Activated CD4-positive, alpha-beta T cell treated with anti-CD3 and anti-CD28 coated beads, Interleukin-2, Interleukin-6, amounts not matched to agents 100 ng/mL and 50 ng/mL, durations not matched to agents 16 hours and 8 hours (primary cell): ENCODE measurements around the gene STAG1.
"Not testable (repeated sequence)": the region's sequence is repeated elsewhere in the genome, so short reads cannot be mapped to it uniquely, and the experiment has no call there.

Experiments
- DNase-seq: peaks from one replicate; pipeline ENCODE4 v3.0.0-alpha.2; 2020

STAG1 gene

DNA sequence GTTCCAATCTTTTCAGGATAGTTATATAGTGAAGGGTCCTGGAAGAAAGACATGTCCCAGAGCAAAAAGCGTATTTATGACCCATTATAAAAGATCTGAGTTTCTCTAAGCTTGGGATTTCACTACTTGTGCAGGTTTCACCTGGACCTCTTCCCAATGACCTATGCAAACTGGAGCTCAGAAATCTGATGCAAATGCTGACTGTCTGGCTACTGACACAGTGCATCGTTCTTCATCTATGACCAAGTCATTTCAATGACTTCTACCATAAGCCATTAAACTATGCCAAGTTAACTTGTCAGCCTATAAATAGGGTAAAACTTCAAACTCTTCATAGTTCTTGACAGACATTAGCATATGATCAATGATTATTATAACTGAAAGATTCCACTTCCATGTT is 11.1 kb downstream of the STAG1 start:
- no peak for DNase-seq

DNA sequence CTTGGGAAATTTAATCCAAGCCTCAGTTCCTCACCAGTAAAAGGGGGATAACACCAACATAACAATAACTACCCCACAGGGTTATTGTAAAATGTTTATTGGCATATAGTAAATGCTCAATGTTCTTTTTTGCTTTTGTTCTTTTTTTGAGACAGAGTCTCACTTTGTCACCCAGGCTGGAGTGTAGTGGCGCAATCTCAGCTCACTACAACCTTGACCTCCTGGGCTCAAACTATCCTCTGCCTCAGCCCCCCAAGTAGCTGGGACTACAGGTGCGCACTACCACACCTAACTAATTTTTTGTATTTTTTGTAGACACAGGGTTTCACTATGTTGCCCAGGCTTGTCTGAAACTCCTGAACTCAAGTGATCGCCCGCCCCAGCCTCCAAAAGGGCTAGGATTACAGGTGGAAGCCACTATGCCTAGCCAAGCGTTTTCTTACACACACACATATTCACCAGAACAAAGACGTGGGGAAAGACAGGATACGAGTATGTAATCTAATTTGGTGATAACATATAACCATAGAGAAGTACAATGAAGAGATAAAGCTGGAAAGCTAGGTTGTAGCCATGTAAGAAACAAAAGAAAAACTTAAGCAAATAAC is 11.7 kb downstream of the STAG1 start:
- no peak for DNase-seq

DNA sequence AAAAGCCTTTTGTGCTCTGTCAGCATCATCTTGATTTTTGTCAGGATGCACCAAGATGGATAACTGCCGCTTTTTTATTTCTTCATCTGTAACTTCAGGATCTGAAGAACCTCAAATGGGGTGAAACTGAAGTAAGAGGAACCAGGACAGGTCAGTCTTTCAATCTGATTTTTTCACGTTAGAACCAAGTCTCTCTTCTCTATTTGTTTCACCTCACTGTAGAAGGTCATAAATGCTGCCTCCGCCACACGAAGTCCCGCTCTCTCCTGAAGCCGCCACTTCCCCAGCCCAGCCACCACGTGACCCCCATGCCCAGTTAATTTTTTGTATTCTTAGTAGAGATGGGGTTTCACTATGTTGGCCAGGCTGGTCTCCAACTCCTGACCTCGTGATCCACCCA is 15.2 kb downstream of the STAG1 start:
- not testable (repeated sequence) for DNase-seq

DNA sequence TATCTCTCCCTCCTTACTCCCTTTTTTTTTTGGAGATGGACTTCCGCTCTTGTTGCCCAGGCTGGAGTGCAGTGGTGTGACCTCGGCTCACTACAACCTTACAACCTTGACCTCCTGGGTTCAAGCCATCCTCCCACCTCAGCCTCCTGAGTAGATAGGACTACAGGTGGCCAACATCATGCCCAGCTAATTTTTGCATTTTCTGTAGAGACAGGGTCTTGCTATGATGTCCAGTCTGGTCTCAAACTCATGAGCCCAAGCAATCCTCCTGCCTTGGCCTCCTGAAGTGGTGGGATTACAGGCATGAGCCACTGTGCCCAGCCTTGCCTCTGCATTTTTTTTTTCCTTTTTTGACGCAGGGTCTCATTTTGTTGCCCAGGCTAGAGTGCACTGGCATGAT is 17.1 kb downstream of the STAG1 start:
- no peak for DNase-seq

DNA sequence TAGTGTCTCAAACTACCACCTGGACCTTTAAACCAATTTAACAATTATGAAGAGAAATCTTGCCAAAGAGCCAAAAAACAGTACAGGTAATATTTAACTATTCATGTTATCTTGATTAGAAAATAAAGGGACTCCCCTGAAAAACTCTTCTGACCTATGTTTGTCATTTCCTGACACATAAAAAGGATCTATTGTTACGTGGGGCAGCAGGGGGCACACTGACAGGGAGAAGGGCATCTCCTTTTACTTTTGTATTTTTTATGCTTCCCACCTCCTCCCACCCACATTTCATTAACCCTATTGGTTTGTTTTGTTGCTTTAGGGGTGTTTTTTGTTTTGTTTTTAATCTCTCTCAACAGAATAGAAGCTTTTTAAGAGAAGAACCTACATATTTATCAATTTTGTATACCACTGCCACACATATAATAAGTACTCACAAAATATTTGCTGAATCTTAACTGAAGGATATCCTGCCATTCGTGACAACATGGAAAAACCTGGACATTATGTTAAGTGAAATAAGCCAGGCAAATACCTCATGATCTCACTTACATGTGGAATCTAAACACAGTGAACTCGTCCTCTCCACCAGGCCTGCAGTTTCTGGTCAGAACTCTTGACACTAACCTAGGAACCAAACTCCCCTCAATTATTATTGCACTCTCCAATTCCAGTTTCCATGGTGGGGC is 17.7 kb downstream of the STAG1 start:
- no peak for DNase-seq

DNA sequence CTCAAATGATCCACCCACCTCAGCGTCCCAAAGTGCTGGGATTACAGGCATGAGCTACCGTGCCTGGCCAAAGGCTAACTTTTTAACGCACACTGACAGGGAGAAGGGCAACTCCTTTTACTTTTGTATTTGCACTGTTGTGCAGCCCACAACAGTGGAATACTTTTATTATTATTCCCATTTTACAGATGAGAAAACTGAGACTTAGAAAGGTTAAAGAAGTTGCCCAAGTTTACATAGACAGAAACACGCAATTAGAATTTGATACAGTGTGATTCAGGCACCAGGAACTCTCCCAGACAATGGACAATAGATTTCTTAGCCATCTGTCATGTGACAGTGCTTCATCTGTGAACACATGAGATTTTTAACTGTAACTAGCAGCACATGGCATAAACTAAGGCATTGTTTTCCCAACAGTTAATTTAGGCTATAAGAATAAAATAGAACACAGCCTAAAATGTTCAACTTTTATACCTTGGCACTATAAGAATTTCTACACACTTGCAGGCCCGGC is 18.8 kb downstream of the STAG1 start:
- no peak for DNase-seq

DNA sequence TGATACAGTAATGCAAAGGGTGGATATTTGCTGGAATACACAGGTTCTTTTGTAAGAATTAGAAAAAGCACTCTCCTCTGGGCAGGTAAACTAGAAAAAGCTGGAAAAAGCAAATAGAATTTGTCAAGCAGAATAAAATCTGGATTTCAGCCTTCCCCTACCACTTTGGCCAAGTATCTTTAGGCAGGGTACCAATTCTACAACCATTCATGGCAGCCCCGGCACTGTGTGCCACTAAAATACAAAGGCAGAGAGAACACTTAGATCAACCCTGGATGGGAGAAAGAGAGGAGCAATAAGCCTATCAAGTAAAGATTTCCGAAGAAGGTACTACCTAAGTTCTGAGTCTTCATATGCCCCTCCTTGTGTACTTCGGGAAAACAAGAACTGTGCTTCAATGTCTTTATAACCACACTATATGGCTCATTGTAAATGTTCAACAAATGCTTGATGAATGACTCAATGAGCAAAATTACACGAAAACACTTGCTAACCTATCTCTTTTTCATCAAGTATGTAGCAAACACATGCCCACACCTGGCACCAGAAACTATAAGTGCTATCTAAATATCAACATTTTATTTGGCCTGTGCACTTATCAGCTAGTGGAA is 20.8 kb downstream of the STAG1 start:
- no peak for DNase-seq

DNA sequence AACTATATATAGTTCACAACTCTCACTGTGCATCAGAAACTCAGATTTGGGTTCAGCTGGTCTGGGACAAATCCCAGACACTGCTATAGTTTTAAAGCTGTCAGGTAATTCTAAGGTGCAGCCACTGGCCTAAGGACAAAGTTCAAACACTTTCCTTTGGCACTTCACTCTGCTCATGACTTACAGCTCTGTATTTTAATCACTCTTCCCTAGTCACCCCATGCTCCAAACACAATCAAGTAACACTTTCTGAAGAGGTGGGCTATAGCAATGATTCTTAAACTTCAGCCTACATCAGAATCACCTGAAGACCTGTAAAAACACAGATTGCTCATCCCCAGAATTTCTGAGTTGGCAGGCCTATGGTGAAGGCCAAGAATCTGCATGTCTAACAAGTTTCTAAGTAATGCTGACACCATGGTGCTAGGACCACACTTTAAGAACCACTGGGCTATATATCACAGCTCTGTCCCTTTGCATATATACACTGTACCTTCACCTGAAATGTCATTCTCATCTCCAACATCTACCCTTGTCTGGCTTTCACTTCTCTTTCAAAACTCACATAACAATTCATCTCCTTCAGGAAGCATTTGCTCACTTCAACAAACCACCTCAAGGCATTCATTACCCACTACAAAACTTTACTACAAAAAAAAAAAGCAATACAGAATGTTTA is 21.4 kb downstream of the STAG1 start:
- no peak for DNase-seq

DNA sequence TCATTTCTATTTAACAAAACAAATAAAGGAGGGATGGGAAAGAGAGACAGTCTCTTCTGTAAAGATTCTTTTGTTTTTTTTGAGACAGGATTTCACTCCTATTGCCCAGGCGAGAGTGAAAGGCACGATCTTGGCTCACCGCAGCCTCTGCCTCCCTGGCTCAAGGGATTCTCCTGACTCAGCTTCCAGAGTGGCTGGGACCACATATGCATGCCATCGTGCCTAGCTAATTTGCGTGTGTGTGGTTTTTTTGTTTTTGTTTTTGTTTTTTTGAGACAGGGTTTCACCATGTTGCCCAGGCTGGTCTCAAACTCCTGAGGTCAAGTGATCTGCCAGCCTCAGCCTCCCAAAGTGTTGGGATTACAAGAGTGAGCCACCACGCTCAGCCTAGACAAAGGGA is 23.3 kb downstream of the STAG1 start:
- no peak for DNase-seq

DNA sequence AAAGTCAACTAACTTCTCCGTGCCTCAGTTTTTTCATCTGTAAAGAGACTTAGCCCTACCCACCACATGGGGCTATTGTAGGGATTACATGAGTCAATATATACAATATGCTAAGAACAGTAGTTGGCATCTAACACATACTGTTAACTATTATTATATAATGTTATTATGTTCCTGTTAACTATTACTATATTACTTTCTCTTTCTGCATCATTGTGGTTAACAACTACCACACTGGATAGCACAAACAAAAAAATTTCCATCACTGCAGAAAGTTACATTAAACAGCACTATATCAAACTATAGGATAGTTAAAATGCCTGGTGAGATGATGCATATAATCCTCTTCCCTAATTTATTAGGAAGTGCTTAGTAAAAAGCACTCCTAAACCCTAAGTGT is 23.7 kb downstream of the STAG1 start:
- no peak for DNase-seq

DNA sequence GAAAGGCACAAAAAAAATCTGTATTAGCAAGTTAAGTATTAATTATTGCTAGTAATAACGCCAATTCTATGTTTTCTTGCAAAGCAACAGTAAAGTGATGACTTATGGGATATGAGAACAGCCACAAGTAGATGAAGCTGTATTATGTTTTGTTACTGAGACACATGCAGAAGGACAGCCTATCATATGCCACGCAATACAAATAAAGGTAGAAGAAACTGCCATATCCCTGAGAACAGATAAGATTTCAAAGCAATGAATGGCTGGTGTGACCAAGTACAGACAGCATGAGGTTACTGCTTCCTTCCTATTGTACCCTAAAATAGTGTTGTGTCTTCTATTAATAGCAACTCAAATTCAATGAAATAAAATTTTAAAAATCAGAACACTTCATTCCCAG is 26.7 kb downstream of the STAG1 start:
- no peak for DNase-seq

DNA sequence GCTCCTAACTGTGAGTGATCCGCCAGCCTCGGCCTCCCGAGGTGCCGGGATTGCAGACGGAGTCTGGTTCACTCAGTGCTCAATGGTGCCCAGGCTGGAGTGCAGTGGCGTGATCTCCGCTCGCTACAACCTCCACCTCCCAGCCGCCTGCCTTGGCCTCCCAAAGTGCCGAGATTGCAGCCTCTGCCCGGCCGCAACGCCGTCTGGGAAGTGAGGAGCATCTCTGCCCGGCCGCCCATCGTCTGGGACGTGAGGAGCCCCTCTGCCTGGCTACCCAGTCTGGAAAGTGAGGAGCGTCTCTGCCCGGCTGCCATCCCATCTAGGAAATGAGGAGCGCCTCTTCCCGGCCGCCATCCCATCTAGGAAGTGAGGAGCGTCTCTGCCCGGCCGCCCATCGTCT is 29.3 kb downstream of the STAG1 start:
- DNase-seq, result not testable (repeated sequence)

DNA sequence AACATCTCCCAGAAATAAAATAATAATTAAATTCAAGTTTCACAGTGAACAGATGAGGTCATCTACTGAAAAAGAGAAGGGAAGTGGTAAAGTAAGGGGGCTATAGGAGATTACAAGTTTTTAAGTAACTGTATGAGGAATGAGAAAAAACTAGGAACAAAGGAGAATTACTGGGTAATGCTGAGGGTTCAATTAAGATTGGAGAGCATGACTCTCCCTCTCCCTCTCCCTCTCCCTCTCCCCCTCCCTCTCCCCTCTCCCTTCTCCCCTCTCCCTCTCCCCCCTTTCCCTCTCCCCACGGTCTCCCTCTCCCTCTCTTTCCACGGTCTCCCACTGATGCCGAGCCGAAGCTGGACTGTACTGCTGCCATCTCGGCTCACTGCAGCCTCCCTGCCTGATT is 29.8 kb downstream of the STAG1 start:
- DNase-seq, result not testable (repeated sequence)

DNA sequence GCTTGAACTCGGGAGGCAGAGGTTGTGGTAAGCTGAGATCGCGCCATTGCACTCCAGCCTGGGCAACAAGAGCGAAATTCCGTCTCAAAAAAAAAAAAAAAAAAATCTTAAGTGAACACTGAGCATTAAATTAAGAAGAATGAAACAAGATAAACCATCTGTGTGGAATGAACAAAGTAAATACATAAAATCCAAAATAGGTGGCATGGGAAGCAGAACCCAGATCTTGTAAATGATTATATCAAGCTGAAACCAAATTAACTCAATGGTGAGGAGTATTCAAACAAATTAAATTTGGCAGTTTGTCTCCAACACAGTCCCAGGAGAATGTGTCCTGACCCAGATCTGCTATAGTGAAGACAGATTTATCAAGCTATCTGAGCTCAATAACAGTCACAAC is 32.1 kb downstream of the STAG1 start:
- DNase-seq, result no peak

DNA sequence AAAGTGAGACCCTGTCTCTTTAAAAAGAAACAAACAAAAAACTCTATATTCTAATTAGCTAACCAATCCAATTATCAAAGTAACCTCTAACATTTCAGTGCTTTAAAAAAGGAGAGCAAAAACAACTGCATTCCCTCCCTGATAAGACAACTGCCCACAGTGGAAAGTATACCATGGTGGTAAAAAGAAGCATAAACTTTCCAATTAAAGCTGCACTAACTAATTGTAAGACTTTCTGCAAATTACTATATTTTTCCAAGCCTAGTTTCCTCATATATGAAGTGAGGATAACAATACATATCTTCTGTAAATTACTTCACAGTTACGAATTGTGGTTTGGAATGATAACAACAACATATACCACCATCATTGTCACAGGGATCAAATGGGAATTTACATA is 35.5 kb downstream of the STAG1 start:
- DNase-seq, result no peak

DNA sequence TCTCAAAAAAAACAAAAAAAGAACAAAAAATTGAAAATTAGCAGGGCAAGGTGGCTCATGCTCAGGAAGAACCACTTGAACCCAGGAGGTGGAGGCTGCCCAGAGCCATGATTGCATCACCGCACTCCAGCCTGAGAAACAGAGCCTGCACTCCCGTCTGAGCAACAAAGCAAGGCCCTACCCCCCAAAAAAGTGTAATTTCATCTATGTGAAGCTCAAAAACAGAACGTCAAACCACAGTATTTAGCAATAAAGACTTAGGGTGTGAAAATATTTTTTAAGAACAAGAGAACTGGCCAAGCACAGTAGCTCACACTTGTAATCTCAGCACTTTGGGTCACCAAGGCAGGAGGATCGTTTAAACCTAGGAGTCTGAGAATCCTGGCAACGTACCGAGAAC is 38.2 kb downstream of the STAG1 start:
- no peak for DNase-seq

DNA sequence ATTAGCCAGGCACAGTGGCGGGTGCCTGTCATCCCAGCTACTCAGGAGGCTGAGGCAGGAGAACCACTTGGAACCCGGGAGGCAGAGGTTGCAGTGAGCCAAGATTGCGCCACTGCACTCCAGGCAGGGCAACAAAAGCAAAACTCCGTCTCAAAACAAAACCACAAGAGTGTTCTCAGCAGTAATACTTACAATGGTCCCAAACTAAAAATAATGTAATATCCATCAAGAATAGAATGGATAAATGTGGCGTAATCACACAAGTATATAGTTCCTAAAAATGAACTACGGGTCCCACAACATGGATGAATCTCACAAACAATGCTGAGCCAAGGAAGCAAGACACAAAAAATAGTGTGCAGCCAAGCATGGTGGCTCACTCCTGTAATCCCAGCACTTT is 39.2 kb downstream of the STAG1 start:
- no peak for DNase-seq

DNA sequence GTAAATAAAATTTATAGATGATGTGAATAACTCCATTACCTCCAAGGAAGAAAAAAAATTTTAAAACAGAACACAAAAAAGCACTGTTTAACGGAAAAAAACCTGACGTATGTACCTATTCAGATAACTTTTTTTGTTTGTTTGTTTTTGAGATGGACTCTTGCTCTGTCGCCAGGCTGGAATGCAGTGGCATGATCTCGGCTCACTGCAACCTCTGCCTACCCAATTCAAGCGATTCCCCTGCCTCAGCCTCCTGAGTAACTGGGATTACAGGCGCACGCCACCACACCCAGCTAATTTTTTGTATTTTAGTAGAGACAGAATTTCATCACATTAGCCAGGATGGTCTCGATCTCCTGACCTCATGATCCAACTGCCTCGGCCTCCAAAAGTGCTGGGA is 40.3 kb downstream of the STAG1 start:
- DNase-seq, result not testable (repeated sequence)

DNA sequence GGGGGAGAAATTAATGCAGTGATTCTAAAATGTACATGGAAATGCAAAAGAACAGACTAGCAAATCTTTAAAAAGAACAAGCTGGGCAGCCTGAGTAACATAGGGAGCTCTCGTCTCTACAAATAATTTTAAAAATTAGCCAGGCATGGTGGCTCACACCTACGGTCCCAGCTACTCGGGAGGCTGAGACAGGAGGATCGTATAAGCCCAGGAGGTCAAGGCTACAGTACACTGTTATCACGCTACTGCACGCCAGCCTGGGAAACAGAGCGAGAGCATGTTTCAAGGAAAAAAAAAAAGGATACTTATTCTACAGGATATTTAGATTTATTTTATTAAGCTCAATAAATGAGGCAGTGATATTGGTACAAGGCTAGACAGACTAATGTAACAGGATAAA is 40.9 kb downstream of the STAG1 start:
- DNase-seq, result no peak

DNA sequence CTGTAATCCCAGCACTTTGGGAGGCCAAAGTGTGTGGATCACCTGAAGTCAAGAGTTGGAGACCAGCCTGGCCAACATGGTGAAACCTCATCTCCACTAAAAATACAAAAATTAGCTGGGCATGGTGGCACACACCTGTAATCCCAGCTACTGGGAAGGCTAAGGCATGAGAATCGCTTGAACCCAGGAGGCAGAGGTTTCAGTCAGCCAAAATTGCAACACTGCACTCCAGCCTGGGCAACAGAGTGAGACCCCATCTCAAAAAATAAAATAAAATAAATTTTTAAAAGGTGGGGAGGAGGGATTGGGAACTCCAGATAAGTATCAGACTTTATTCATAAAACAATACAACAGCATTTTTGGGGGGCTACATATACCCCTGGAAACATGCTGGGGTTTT is 42.4 kb downstream of the STAG1 start:
- DNase-seq, result not testable (repeated sequence)

DNA sequence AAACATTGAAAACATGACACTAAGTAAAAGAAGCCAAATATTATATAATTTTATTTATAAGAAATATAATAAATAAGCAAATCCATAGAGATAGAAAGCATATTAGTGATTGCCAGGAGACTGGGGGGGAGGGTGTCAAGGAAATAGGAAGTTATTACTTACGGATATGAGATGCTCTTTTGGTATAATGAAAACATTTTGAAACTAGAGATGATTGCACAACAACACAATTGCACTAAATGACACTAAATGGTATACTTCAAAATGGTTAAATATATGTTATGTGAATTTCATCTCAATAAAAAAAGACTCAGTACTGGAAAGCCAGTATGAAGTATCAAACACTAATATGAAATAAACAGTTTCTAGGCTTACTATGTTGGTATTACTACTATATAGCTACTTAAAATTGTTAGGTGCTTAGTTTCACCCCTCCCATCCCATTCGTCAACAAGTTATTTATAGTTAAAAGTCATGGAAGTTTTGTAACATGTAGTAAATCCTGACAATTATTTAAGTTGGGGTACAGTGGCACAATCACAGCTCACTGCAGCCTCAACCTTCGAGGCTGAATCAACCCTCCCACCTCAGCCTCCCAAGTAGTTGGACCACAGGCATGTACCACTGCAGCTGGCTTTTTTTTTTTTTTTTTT is 43.7 kb downstream of the STAG1 start:
- DNase-seq, result no peak

DNA sequence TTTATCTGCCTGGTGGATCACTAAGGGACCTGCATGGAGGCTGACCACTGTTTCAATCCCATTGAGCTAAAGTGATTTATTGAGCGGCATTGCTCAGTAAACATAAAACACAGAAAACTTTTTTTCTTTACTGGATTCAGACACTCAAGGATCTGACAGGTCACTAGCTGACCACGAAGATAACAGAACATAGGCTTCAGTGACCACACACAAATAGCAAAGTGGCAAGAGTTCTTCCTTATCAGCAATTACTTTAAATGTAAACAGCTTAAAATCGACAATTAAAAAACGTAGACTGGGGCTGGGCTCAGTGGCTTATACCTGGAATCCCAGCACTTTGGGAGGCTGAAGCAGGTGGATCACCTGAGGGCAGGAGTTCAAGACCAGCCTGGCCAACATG is 48.7 kb downstream of the STAG1 start:
- no peak for DNase-seq

DNA sequence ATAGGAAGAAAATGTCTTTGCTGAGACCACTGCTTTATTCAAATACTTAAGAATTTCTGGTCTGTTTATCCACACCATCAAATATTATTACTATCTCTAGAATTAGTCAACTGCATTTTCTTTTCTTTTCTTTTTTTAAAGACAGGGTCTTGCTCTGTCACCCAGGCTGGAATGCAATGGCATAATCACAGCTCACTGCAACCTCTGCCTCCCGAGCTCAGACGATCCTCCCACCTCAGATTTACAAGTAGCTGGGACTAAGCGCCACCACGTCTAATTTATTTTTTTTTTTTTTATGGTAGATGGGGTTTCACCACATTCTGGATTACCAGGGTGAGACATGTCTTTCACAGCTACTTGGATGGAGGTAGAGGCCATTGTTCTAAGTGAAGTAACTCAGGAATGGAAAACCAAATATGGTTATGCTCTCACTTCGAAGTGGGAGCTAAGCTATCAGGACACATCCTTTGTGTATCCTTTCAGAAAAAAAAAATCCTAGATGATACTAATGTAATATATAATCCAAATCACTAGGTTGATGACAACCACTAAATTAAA is 52.8 kb downstream of the STAG1 start:
- no peak for DNase-seq
